LNCAP (cell line): ENCODE measurements around the gene RPL22.

ENCODE experiments used
- TF ChIP-seq, protein P1 (sequence below): fragments of 450-650 bp; IDR thresholded peaks from 2 replicates; pipeline ENCODE4 v1.5.1; 2017; ENCODE audit warnings: mild to moderate bottlenecking

Gene RPL22

DNA sequence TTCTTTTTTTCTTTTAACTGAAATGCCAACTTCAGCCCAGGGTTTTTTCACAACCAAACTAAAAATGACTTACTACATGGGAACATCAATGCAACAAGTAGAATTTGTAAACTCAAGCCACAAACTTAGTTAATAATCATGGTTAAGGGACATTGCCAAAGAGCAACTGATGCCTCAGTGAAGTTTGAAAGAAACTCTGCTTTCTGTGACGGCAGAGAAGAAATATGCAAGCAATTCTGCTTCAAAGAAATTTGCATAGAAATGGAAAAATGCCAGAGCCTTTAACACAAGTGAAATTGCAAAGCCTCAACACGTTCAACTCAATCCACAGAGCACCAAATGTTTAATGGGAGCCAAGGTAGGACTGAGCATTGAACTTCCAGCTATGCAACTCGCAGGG is 14.2 kb downstream of the RPL22 start:
- TF ChIP-seq, protein P1, sequence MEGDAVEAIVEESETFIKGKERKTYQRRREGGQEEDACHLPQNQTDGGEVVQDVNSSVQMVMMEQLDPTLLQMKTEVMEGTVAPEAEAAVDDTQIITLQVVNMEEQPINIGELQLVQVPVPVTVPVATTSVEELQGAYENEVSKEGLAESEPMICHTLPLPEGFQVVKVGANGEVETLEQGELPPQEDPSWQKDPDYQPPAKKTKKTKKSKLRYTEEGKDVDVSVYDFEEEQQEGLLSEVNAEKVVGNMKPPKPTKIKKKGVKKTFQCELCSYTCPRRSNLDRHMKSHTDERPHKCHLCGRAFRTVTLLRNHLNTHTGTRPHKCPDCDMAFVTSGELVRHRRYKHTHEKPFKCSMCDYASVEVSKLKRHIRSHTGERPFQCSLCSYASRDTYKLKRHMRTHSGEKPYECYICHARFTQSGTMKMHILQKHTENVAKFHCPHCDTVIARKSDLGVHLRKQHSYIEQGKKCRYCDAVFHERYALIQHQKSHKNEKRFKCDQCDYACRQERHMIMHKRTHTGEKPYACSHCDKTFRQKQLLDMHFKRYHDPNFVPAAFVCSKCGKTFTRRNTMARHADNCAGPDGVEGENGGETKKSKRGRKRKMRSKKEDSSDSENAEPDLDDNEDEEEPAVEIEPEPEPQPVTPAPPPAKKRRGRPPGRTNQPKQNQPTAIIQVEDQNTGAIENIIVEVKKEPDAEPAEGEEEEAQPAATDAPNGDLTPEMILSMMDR: no peak

DNA sequence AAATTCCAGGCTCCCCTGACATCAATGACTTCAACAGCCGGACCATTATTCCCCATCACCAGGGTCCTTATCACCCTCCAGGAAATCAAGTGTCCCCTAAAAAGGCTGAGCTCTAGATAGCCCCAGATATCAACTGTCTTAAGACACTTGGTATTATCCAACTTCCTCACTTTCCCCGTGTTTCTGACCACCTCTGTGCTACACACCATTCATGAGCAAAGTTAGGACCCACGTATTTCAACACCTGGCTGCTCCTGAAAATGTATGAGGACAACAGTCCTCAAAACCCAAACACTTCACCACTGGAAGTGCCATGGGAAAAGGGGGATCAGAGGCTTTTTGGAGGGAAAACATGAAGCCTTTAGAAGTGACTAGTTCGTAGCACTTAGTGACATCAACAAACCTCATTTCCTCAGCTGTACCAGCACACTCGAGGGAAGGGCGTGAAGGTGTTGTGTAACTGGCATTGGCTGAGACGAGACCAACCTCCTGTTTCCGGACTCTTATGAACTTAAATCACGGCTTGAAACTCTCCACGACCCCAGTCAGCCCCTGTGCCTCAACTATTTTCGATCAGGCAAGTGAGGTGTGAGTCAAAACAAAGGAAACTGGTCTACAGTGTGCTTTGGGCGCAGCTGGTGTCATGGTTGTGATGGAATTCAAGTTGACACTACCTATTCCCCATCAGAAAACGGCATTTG is 15.2 kb downstream of the RPL22 start:
- TF ChIP-seq, protein P1: no peak

DNA sequence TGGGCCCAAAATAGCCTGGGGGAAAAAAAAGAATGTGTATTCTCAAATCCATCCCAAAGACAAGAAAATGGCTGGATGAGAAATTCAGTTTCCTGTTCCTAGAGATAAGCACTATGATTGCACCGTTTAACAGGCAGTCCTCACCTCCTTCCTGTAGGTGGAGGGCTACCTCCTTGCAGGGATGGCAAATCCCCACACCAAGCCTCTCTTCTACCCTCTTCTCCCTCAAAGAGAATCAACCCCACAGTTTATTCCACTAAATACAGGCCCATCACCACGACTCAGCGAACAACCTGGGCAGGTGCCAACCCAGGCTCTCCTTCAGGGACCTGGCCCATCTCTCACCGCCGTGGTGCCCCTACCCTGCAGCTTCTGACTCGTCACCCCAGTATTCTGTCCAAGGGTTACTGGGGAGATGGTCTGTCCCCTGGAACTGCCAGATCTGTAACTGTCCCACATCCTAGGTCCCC is 15.8 kb downstream of the RPL22 start:
- TF ChIP-seq, protein P1: 0 out of 2 replicates have a peak, but pooled peaks have one; percentile 9

DNA sequence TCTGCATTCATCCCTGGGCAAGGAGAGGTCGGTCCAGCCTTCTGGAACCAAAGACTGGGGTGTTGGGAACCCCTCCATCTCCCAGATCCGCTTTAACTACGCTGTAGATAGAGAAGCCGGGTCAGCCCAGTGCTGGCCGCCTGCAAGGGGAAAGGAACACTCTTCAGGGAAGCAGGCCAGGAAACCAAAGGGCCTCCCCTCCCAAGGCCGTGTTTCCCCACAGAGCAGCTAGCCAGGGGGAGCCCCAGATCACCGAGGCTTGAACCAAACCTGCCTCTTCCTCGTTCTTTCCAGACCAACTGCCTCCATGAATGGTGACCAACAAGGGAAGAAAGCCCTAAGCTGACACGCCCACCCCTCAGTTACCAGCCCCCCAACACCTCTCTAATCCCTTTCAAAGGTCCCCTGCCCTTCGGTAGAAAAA is 18.0 kb downstream of the RPL22 start:
- TF ChIP-seq, protein P1: no peak

DNA sequence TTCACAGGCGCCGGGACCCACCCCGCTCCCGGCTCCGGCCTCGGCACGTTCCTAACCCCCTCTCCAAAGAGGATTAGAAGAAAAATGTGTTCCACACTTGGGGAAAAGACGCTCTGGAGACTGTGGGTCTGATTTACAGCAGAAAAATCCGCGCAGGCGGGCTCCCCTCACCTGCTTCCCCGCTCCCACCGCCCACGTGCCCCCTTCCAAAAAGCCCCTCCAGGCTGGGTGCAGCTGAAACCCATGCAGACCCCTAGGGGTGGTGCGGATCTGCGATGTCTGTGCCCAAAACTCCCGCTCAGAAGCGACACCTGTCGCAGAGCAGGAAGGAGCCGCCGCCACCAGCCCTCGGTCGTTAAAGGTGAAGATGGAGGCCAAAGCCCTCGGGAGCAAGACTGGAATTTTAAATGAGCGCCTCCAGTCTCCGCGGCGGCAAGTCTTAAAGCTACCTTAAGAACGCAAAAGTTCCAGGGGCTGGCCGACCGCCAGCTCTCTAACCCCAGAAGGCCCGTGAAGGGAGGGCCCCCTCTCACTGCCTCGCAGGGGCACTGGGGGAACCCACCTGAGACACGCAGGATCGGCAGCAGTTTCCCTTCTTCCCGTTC is 18.6 kb downstream of the RPL22 start:
- TF ChIP-seq, protein P1: no peak

DNA sequence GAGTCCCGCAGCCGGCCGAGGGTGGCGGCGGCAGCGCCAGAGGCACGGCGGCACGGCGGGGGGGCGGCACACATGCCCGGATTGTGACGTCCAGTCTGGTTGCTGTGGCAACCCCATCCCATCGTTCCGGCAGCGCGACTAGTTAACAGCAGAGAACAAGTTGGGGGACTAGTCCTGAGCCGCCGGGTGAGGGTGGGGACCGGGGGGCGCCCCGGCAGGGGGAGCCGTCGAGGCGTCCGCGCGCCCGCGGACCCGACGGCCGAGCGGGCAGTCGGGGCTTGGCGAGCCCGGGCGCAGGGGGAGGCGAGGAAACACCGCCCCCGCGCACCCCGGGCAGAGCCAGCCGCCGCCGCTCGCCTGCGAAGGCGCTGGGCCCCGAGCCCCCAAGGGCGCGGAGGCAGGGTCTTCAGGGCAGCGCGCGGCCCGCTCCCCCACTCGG is 19.1 kb downstream of the RPL22 start, which contains the start of gene CHD5:
TSS of gene CHD5 (minus strand) at position 54 of the 439 bp plus-strand sequence. CDS start 298 bp downstream, outside the sequence.
- TF ChIP-seq, protein P1: no peak; the same call in 1 of the 2 replicates

DNA sequence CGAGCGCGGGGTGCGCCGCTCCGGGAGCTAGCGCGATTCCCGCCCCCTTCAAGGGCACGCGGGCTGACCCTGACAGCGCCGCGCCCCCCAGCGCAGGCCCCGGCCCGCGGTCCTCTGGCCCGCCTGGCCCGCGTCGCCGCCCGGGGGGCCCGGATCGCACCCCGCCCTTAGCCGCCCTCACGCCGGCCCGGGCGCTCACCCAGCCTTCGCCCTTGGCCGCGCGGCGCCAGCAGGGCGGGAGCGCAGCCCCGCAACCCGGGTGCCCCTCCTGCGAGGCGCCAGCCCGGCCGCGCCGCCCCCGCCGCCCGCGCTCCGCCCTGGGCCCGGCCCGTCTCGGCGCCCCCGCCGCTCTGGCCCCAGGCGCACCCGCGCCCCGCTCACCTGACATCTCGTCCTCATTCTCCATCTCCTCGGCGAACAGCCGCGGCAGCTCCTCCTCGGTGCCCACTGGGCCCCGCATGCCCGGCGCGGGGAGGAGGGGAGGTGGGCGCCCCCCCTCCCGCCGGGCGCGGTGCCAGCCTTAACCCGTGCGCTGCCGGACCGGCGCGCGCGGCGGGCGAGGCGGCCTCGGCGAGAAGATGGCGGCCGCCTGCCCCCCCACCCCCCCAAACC is 19.7 kb downstream of the RPL22 start:
- TF ChIP-seq, protein P1: no peak
